HG03103 (cell line): ENCODE results near the gene ELOB.
A peak's percentile ranks its signal among the peaks of the same experiment; 100 is the strongest.

ENCODE experiments used
- ATAC-seq: cut with Tn5 transposase; IDR thresholded peaks from one replicate; pipeline ENCODE4 v1.9.1; 2021; ENCODE audit warnings: low read depth; ENCODE audit not compliant: unreplicated experiment

The ELOB gene

GRCh38 chr16:2784358-2785100 lies 7.4 kb upstream of the ELOB start:
- no peak for ATAC-seq

GRCh38 chr16:2783581-2784357 lies 6.7 kb upstream of the ELOB start:
- ATAC-seq, result no peak

GRCh38 chr16:2782583-2783351 lies 5.7 kb upstream of the ELOB start:
- ATAC-seq, result no peak

- ATAC-seq, result no peak
Observed at GRCh38 chr16:2779978-2780898, 3.2 kb upstream of the ELOB start.

- ATAC-seq, result no peak
Observed at GRCh38 chr16:2779151-2779920, 2.3 kb upstream of the ELOB start.

GRCh38 chr16:2778630-2778958 lies 1.5 kb upstream of the ELOB start:
- no peak for ATAC-seq

GRCh38 chr16:2777903-2778629 lies 986 bp upstream of the ELOB start:
- no peak for ATAC-seq

- peak; percentile 6 for ATAC-seq
Observed at GRCh38 chr16:2776500-2777139, 460 bp downstream of the ELOB start.

GRCh38 chr16:2775765-2776499 lies 1.1 kb downstream of the ELOB start:
- no peak for ATAC-seq

GRCh38 chr16:2775131-2775716 lies 1.9 kb downstream of the ELOB start:
- no peak for ATAC-seq

- ATAC-seq, result no peak
Observed at GRCh38 chr16:2774161-2774891, 2.8 kb downstream of the ELOB start.

- ATAC-seq, result no peak
Observed at GRCh38 chr16:2773188-2773968, 3.7 kb downstream of the ELOB start.

- ATAC-seq, result no peak
Observed at GRCh38 chr16:2771496-2772402, 5.3 kb downstream of the ELOB start.

- no peak for ATAC-seq
Observed at GRCh38 chr16:2770057-2770951, 6.8 kb downstream of the ELOB start.
